Tibial nerve (tissue), 4 donors: ENCODE measurements around the gene OR51B5. TPM values are rescaled to one million over a fixed set of nuclear protein-coding genes. Genes with fewer than 3 reads are reported as not detected.

ENCODE experiments used
- DNase-seq, 2 donors: peaks; one replicate each; pipeline ENCODE4 v3.0.0-alpha.2; 2019; ENCODE audit warnings: low spot score in 2 of 2
- H3K27ac ChIP-seq, 4 donors: fragments of 200-600 bp; sonication (generic) in 3 of 4; one replicate each; pipeline ENCODE4 v1.5.1; 2017 to 2019; ENCODE audit warnings: mild to moderate bottlenecking in 1 of 4
- H3K27me3 ChIP-seq, 2 donors: fragments of 200-600 bp; sonication (generic) in 1 of 2; one replicate each; pipeline versions ENCODE4 v1.5.1 to v1.6.0; 2017 to 2019
- H3K36me3 ChIP-seq, 3 donors: fragments of 200-600 bp; sonication (generic); one replicate each; pipeline ENCODE4 v1.5.1; 2018 to 2019
- H3K4me1 ChIP-seq, 4 donors: fragments of 200-600 bp; sonication (generic) in 3 of 4; one replicate each; pipeline ENCODE4 v1.5.1; 2017 to 2019
- H3K4me3 ChIP-seq, 4 donors: fragments of 200-600 bp; sonication (generic) in 3 of 4; one replicate each; pipeline ENCODE4 v1.5.1; 2017 to 2019; ENCODE audit warnings: mild to moderate bottlenecking in 1 of 4, moderate library complexity in 1 of 4
- H3K9me3 ChIP-seq, 4 donors: fragments of 200-600 bp; sonication (generic) in 3 of 4; one replicate each; pipeline ENCODE4 v1.5.1; 2017 to 2019
- CTCF ChIP-seq, 5 experiments: fragments of 200-600 bp in 3 of 5; fragments of 450-650 bp in 2 of 5; sonication (generic) in 3 of 5; IDR thresholded peaks; one replicate each; pipeline ENCODE4 v1.5.1; 2016 to 2019; ENCODE audit warnings: antibody characterized with exemption in 5 of 5, mild to moderate bottlenecking in 3 of 5, moderate library complexity in 2 of 5
- EP300 ChIP-seq, 2 donors: sonication (generic); formaldehyde crosslinking; IDR thresholded peaks; one replicate each; pipeline ENCODE4 v1.6.1; 2017; ENCODE audit warnings: antibody characterized with exemption in 2 of 2, mild to moderate bottlenecking in 1 of 2
- POLR2A ChIP-seq, 2 donors: fragments of 450-650 bp; IDR thresholded peaks; one replicate each; pipeline ENCODE4 v1.6.1; 2017; ENCODE audit warnings: antibody characterized with exemption in 2 of 2, mild to moderate bottlenecking in 2 of 2, moderate library complexity in 2 of 2
- WGBS, 2 donors: methylation state at CpG; one replicate each; pipeline ENCODE4 v1.1.5; 2018; 5-methylcytosine and 5-hydroxymethylcytosine counted together
- total RNA-seq, 4 donors: library from RNA; depleted of rRNA; stranded (reverse); fragments of >200 nt; gene quantifications; one replicate each; pipeline ENCODE4 v1.1.0, GENCODE V29; 2016

Gene OR51B5
- total RNA-seq, 4 donors from 2014 or later: 1.3 to 2.9 (median 2.0) TPM; not detected in 1

- WGBS, 2 donors: 51 to 73% methylated on average over 2 of the region's 2 CpGs
- no peaks in the 10 kb centered on the region for H3K36me3 ChIP-seq
- no peak for DNase-seq
- H3K4me1 ChIP-seq: no peaks in the 10 kb centered on the region
- TF ChIP-seq CTCF (IDR thresholded peaks at IDR 0.05): no peak
- TF ChIP-seq POLR2A (IDR thresholded peaks at IDR 0.05): no peak
- no peak for TF ChIP-seq EP300 (IDR thresholded peaks at IDR 0.05)
- H3K9me3 ChIP-seq: no peaks in the 10 kb centered on the region
- H3K27me3 ChIP-seq: no peaks in the 10 kb centered on the region
- no peak overlapping the region for H3K27ac ChIP-seq
- H3K4me3 ChIP-seq: no peak overlapping the region
These were observed 35.9 kb downstream of the OR51B5 start for GRCh38 chr11:5307256-5308019.

DNA sequence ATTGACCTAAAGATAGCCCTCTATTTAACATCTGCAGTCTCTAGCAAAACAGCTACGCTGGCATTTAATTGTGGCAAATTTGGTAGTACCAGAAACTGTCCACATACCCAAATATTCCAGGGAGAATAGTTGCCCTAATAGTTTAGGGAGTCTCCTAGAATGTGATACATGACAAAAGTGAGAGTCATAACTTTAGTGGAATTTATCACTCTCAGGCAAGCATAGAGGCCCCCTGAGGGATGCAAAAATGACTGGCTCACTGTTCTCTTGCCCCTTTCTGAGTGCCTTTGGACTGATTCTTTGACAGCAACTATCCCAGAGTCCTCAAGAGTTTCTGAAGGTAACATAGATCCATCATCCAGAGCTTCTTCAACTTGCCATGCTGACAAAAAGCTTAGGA lies 39.3 kb downstream of the OR51B5 start:
- 87 to 100% methylated on average over 1 of the region's 1 CpG for WGBS, 2 donors

GRCh38 chr11:5303626-5304025 lies 39.7 kb downstream of the OR51B5 start:
- H3K36me3 ChIP-seq: no peaks in the 10 kb centered on the region
- 85 to 88% methylated on average over 5 of the region's 5 CpGs for WGBS, 2 donors
- no peak overlapping the region for H3K4me3 ChIP-seq
- TF ChIP-seq CTCF (IDR thresholded peaks at IDR 0.05) (no peak), EP300 (IDR thresholded peaks at IDR 0.05) (no peak), POLR2A (IDR thresholded peaks at IDR 0.05) (no peak)
- no peaks in the 10 kb centered on the region for H3K9me3 ChIP-seq
- no peaks in the 10 kb centered on the region for H3K27me3 ChIP-seq
- no peak for DNase-seq
- H3K27ac ChIP-seq: no peak overlapping the region
- H3K4me1 ChIP-seq: no peaks in the 10 kb centered on the region

More for the DNA sequence above, 39.3 kb downstream of the OR51B5 start:
- H3K4me3 ChIP-seq: no peak overlapping the region
- no peaks in the 10 kb centered on the region for H3K36me3 ChIP-seq
- H3K27ac ChIP-seq: no peak overlapping the region
- TF ChIP-seq POLR2A (IDR thresholded peaks at IDR 0.05) (no peak), CTCF (IDR thresholded peaks at IDR 0.05) (no peak), EP300 (IDR thresholded peaks at IDR 0.05) (no peak)
- DNase-seq: no peak
- H3K9me3 ChIP-seq: no peaks in the 10 kb centered on the region
- no peaks in the 10 kb centered on the region for H3K27me3 ChIP-seq
- no peaks in the 10 kb centered on the region for H3K4me1 ChIP-seq

DNA sequence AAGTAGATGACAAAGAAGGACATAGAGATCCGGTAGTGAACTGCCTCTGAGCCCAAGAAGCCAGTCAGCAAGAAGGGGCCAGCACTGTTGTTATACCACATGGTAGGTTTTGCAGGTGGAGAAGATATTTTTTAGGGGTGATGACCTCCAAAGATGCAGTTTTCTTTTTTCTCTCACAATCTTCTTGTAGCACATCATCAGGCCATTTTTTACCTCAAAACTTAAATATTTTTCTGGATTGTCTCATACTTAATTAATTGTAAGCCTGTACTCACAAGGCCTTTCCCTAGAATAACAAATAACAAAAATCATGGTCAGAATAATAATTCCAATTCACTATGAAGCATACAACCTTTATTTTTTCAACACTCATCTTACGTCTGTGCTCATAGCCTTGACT lies 41.5 kb downstream of the OR51B5 start, which contains the start of gene OR51B4:
OR51B4 (minus strand) TSS at position 101 of the 400 bp plus-strand sequence; CDS start at position 101, 0 bp downstream.
- H3K27me3 ChIP-seq: no peaks in the 10 kb centered on the region
- H3K9me3 ChIP-seq: no peaks in the 10 kb centered on the region
- no peak for TF ChIP-seq CTCF (IDR thresholded peaks at IDR 0.05)
- no peak for TF ChIP-seq POLR2A (IDR thresholded peaks at IDR 0.05)
- no peak for TF ChIP-seq EP300 (IDR thresholded peaks at IDR 0.05)
- no peak for DNase-seq
- WGBS, 2 donors: 78 to 88% methylated on average over 2 of the region's 2 CpGs
- H3K4me3 ChIP-seq: no peak within 1 kb of the TSS
- H3K36me3 ChIP-seq: no peaks in the 10 kb centered on the region
- no peaks in the 10 kb centered on the region for H3K4me1 ChIP-seq
- no peak within 1 kb of the TSS for H3K27ac ChIP-seq

DNA sequence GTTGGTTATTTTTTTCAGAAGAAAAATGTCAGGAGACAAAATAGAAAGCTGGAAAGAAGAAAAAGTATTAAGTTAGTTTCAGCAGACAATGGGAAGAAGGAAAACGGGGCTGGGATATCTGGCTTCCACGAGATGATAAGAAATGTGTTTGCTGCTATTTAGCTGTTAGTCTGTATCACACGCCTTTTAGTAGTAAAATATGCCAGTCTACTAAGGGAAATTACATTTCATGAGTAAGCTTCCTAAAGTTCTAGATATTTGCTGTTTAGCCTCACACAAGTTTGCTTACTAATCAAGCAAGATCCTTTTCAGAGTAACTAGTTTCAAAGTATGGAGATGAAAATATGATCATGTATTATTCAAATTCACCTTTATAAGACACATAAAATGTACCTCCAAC lies 43.1 kb downstream of the OR51B5 start:
- Histone ChIP-seq H3K9me3 (no peaks in the 10 kb centered on the region), H3K4me1 (no peaks in the 10 kb centered on the region), H3K27ac (no peak overlapping the region), H3K36me3 (no peaks in the 10 kb centered on the region), H3K4me3 (no peak overlapping the region), H3K27me3 (no peaks in the 10 kb centered on the region)
- no peak for DNase-seq
- WGBS, 2 donors: 73 to 84% methylated on average over 3 of the region's 3 CpGs
- TF ChIP-seq CTCF (IDR thresholded peaks at IDR 0.05): no peak
- no peak for TF ChIP-seq POLR2A (IDR thresholded peaks at IDR 0.05)
- no peak for TF ChIP-seq EP300 (IDR thresholded peaks at IDR 0.05)
